GM21529 (cell line): ENCODE measurements around the gene SPN.
"Not testable (repeated sequence)": the region's sequence is repeated elsewhere in the genome, so short reads cannot be mapped to it uniquely, and the experiment has no call there.

Source experiments
- ATAC-seq: cut with Tn5 transposase; IDR thresholded peaks from one replicate; pipeline ENCODE4 v1.9.1; 2021; ENCODE audit not compliant: unreplicated experiment

SPN gene

DNA sequence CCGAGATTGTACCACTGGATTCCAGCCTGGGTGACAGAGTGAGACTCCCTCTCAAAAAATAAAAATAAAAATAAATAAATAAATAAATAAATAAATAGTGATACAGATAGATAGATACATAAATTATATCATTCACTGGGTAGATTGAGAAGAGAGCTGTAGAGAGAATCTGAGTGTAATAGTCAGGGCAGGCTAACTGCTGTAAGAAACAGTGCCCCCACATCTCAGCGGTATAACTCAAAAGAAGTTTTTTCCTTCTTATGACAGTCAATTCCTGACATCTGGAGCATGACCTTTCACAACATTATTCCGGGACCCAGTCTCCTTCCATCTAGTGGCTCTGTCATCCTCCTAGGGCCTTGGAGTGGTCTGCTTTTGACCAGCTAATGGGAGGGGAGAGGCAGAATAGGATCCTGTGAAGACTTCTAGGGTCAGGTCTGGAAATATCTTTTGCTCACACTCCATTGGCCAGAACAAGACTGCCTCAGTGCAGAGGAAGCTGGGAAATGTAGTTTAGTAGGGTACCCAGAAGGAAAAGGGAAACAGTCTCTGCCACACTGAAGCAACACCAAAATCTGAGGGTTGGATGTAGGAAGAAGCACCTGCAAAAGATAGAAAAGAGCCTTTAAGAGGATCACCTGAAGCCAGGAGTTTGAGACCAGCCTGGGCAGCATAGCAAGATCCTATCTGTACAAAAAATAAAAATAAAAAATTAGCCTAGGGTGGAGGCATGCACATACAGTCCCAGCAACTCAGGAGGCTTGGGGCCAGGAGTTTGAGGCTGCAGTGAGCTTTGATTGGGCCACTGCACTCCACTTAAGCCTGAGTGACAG is 13.0 kb downstream of the SPN start:
- ATAC-seq, result peak; percentile 58

GRCh38 chr16:29676989-29677785 is 14.1 kb downstream of the SPN start:
- ATAC-seq, result no peak

DNA sequence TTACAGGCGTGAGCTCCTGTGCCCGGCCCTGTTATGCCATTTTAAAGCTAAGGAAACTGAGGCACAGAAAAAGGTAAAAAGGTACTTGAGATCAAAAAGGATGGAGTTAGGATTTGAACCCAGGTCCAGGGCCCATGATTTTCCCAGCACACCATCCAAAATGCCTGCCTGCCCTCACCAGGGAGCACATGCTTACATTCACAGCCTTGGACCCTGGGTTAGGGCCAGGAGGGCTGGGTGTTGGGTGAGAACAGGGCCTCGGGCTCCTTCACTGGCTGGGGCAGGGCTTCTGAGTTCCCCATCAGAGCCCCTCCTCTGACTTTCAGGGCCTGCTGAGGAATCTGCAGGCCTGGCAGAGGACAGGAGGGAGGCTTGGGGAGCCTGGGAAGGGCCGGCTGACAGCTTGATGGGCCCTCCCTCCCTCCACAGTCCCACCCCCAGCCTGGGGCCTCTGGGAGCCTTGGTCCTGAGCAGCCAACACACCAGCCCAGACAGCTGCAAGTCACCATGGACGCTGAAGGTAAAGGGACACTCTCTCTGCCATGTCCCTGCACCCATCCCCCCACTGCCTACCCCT is 15.7 kb downstream of the SPN start, which contains the start of gene QPRT:
QPRT (plus strand) TSS at position 490 of the 577 bp plus-strand sequence; CDS start at position 508, 18 bp downstream.
- ATAC-seq, result no peak

GRCh38 chr16:29680180-29680598 is 17.1 kb downstream of the SPN start:
- no peak for ATAC-seq

GRCh38 chr16:29683543-29684090 is 20.6 kb downstream of the SPN start:
- no peak for ATAC-seq

DNA sequence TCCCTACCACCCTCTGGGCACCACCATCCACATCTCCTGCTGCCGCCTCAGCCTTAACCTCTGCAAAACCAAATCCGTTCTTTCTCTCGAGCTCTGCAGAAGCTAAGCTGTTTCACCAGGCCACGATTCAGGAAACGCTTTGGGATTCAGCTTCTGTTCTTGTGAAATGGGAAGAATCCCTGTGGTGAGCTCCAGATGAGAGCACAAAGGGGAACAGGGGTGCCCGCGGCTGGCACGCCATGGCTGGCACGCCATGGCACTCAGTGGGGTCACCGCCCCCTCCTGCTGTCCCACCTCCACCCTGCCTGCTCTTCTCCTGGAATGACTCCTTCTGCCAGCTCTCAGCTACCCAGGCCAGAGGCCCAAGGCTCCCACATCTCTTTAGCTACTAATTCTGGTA is 21.6 kb downstream of the SPN start:
- no peak for ATAC-seq

- no peak for ATAC-seq
These were observed 23.8 kb downstream of the SPN start for GRCh38 chr16:29686740-29687332.

DNA sequence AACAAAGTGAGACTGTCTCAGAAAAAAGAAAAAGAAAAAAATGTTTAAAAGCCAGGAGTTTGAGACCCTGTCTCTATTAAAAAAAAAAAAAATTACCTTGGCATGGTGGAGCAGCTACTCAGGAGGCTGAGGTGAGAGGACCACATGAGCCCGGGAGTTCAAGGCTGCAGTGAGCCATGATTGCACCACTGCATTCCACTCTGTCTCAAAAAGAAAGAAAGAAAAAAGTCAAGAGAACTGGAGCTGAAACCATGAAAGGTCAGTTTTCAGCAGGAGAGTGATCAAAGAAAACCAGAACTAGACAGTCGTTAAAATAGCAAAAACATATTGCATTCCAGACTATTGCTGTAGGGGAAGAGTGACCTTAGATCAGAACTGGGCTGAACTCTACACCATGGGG is 24.7 kb downstream of the SPN start:
- ATAC-seq, result no peak

DNA sequence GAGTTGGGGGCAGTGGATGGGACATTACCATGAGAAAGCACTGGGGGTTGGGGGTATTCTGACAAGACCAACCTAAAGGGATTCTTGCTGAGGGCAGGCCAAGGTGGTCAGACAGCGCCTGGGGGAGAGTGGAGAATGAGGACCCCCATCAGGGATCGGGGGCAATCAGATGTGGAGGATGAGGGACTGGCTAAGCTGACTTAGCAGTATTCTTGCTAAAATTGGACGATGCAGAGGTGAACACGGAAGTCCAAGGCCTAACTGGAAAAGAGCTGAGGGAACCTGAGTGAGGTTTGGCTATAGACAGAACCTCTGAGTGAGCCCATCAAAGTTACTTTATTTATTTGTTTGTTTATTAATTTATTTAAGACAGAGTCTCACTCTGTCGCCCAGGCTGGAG is 25.1 kb downstream of the SPN start:
- no peak for ATAC-seq

DNA sequence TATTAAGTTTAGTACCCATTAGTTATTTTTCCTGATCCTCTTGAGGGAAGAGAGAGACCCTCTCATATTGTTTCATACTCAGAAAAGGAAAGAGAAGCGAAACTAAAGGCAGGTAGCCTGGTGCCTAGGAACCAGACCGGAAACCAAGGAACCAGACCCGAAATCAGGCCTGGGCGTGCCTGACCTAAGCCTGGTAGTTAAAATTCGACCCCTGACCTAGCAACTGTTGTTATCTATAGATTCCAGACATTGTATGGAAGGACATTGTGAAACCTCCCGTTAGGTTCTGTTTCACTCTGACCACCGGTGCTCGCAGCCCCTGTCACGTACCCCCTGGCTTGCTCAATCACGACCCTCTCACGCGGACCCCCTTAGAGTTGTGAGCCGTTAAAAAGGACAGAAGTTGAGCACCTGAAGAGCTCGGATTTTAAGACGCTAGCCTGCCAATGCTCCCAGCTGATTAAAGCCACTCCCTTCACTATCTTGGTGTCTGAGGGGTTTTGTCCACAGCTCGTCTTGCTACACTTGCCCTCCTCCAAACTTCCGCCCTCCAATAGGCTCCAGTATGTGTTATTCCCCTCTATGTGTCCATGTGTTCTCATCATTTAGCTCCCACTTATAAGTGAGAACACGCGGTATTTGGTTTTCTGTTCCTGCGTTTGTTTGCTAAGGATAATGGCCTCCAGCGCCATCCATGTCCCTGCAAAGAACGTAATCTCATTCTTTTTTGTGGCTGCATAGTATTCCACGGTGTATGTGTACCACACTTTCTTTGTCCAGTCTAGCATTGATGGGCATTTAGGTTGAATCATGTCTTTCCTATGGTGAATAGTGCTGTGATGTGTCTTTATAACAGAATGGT is 26.7 kb downstream of the SPN start:
- ATAC-seq, result not testable (repeated sequence)

GRCh38 chr16:29692606-29693005 is 29.6 kb downstream of the SPN start:
- ATAC-seq, result not testable (repeated sequence)

DNA sequence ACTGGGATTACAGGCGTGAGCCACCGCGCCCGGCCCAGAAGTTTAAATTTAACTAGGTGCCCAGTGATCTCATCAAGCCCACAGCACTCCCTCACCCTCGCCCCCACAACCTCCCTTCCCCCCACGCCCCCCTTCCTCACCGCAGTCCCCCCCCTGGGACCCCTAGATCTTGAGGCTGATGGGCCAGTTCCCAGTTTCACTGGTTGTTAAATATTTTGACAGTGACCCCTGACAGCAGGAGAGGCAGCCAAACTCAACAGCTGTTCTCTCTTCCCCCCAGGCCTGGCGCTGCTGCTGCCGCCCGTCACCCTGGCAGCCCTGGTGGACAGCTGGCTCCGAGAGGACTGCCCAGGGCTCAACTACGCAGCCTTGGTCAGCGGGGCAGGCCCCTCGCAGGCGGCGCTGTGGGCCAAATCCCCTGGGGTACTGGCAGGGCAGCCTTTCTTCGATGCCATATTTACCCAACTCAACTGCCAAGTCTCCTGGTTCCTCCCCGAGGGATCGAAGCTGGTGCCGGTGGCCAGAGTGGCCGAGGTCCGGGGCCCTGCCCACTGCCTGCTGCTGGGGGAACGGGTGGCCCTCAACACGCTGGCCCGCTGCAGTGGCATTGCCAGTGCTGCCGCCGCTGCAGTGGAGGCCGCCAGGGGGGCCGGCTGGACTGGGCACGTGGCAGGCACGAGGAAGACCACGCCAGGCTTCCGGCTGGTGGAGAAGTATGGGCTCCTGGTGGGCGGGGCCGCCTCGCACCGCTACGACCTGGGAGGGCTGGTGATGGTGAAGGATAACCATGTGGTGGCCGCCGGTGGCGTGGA is 31.5 kb downstream of the SPN start:
- no peak for ATAC-seq

- ATAC-seq, result not testable (repeated sequence)
These were observed 32.6 kb downstream of the SPN start for GRCh38 chr16:29695675-29696074.

GRCh38 chr16:29696881-29697331 is 33.9 kb downstream of the SPN start:
- no peak for ATAC-seq

DNA sequence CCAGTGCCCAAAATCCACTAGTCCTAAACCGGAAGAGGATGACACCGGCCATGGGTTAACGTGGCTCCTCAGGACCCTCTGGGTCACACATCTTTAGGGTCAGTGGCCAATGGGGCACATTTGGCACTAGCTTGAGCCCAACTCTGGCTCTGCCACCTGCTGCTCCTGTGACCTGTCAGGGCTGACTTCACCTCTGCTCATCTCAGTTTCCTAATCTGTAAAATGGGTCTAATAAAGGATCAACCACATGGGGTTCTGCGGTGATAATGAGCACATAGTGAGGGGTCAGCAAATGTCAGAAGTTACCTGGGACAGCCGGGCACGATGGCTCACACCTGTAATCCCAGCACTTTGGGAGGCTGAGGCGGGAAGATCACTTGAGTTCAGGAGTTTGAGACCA is 34.3 kb downstream of the SPN start:
- no peak for ATAC-seq

DNA sequence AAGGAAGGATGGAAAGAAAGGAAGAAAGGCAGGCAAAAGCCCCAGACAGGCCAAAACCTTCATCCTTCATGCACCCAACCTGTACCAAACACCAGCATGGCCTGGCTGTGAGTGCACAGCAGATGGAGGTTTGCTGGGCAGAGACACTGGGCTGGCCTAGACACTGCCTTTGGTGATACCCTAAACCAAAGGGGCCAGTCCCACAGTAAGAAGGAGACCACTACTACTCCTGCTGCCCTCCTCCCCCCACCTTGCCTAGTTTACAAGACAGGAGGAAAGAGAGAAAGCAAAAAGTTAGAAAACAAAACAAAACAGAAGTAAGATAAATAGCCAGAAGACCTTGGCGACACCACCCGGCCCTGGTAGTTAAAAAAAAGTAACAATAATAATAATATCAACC is 35.0 kb downstream of the SPN start:
- no peak for ATAC-seq

DNA sequence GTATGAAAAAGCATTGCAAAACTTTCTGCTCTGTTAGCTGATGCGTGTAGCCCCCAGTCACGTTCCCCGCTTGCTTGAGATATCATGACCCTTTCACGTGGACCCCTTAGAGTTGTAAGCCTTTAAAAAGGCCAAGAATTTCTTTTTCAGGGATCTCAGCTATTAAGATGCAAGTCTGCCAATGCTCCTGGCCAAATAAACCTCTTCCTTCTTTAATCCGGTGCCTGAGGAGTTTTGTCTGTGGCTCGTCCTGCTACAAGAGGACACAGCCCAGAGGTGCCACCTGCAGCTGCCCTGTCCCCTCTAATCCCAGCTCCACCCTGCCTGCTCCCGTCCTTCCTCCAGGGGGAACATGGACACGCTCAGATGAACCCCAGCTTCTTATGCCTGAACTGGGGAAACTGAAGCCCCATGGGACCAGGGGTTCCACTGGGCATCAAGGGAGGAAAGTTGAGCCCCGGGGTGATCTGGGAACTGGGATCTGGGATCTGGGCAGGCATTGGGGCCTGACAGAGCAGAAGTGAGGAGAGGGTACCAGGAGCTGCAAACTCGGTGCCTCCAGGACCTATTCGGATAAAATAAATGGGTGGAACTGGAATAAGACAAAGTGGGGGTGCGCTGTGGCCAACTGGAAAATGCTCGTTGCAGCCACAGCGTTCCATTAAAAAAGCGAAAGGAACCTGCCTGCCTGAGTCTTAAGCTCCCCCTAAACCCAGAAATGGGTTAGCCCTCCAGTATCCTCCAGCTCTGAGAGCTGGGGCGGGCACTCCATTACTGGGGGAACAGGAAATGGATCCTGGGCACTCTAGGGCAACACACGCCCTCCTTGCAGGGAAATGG is 35.7 kb downstream of the SPN start:
- no peak for ATAC-seq
